Testis (tissue), 2 donors: Measurements from ENCODE around the gene NUP98.

ENCODE experiments used
- CTCF ChIP-seq, 3 experiments: fragments of 450-650 bp in 2 of 3; fragments of 200-600 bp in 1 of 3; sonication (generic) in 1 of 3; IDR thresholded peaks; one replicate each; pipeline ENCODE4 v1.5.1; 2016 to 2019; ENCODE audit warnings: antibody characterized with exemption in 3 of 3, mild to moderate bottlenecking in 2 of 3, moderate library complexity in 1 of 3
- POLR2A ChIP-seq: fragments of 450-650 bp; IDR thresholded peaks from one replicate; pipeline ENCODE4 v1.6.1; 2017; ENCODE audit warnings: antibody characterized with exemption, mild to moderate bottlenecking, moderate library complexity

- TF ChIP-seq CTCF (IDR thresholded peaks at IDR 0.05) (no peak), POLR2A (no peak)
Observed at GRCh38 chr11:3645552-3645951, 151.8 kb downstream of the NUP98 start.
